Fibroblast of skin of right biceps (primary cell): ENCODE data around the gene RBM20.

ENCODE experiments used
- DNase-seq: peaks from one replicate; pipeline ENCODE4 v3.0.0-alpha.2; 2013

The RBM20 gene

GRCh38 chr10:110880012-110880411 lies 235.9 kb downstream of the RBM20 start:
- no peak for DNase-seq

DNA sequence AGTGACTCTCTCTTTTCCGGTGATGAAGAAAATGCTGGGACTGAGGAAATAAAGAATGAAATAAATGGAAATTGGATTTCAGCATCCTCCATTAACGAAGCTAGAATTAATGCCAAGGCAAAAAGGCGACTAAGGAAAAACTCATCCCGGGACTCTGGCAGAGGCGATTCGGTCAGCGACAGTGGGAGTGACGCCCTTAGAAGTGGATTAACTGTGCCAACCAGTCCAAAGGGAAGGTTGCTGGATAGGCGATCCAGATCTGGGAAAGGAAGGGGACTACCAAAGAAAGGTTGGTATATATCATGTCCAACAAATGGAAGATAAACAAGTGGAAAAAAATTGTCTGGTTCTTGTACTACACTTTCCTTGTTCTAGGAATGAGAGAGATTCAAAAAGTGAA lies 237.1 kb downstream of the RBM20 start:
- no peak for DNase-seq

DNA sequence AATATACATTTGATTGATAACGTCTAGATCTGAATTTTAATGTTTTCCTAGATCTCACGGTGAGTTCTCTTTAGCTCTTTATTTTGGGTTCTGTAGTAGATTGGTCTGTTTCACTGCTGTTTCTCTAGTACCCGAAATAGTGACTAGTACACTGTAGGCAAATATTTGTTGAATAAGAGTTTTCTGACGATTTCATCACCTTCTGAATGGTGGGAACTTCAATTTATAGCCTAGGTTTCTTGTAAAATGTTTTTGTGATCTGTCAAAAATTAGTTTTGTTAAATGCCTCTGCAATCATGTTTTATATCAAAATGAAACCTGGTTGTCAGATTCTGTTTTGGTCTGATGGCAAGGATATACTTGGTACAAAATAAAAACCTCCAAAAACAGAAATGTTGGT lies 237.8 kb downstream of the RBM20 start:
- no peak for DNase-seq

GRCh38 chr10:110883924-110884323 lies 239.8 kb downstream of the RBM20 start:
- DNase-seq: no peak

GRCh38 chr10:110885932-110886674 lies 242.0 kb downstream of the RBM20 start:
- DNase-seq: no peak

GRCh38 chr10:110887560-110887959 lies 243.4 kb downstream of the RBM20 start:
- DNase-seq: no peak
